BLaER1 treated with 17β-estradiol and CSF1 and Interleukin-3, amounts not matched to agents 10 nM and 100 nM (cell line): ENCODE data around the gene SART3.
A peak's percentile ranks its signal among the peaks of the same experiment; 100 is the strongest.

Experiments used
- H3K27ac ChIP-seq, 11 experiments: shearing (Covaris generic); formaldehyde crosslinking; 2 replicates each; pipeline ENCODE4 v1.8.1; 2022
- H3K27me3 ChIP-seq, 11 experiments: shearing (Covaris generic); formaldehyde crosslinking; 2 replicates each; pipeline ENCODE4 v1.8.1; 2022
- H3K36me3 ChIP-seq, 11 experiments: shearing (Covaris generic); formaldehyde crosslinking; 2 replicates each; pipeline ENCODE4 v1.8.1; 2022
- H3K4me1 ChIP-seq, 10 experiments: shearing (Covaris generic); formaldehyde crosslinking; 2 replicates each; pipeline ENCODE4 v1.8.1; 2022
- H3K4me2 ChIP-seq, 11 experiments: shearing (Covaris generic); formaldehyde crosslinking; 2 replicates each; pipeline ENCODE4 v1.8.1; 2022
- H3K4me3 ChIP-seq, 10 experiments: shearing (Covaris generic); formaldehyde crosslinking; 2 replicates each; pipeline ENCODE4 v1.8.1; 2022
- H3K9ac ChIP-seq, 11 experiments: shearing (Covaris generic); formaldehyde crosslinking; 2 replicates each; pipeline ENCODE4 v1.8.1; 2022
- H3K9me3 ChIP-seq, 11 experiments: shearing (Covaris generic); formaldehyde crosslinking; replicated peaks in 1 of 11; 2 replicates each; pipeline ENCODE4 v1.8.1; 2022
- H4K20me1 ChIP-seq, 11 experiments: shearing (Covaris generic); formaldehyde crosslinking; 2 replicates each; pipeline ENCODE4 v1.8.1; 2022
- Cebpa-rat ChIP-seq, 11 experiments: shearing (Covaris generic); IDR thresholded peaks; 2 replicates each; pipeline ENCODE4 v1.8.1; 2022

SART3 gene

DNA sequence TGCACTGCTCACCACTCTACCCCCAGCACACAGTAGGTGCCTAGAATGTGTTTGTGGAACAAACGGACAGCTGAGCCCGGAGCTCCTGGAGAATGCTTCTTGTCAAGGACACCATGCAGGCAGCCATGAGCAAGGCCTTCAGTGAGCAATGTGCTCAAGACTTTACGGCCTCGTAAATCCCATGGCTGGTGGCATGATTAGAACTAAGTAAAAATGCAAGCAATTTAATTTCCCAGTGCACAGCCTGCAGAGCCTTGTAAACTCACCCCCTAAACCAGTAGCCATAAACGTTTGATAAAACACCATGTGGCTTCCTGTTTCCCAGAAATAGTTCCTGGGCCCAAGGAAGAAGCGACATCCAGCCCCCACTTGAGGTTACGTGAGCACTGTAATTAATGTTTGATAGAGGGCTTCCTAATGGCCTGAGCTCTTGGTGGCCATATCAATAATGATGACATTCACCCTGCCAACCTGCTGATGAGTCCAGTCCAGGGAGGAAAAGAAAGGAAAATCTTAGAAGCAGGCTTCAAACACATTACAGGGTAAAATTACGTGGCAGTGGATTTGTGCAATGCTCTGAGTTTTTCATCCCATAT, 82.3 kb downstream of the SART3 start:
- H3K9me3 ChIP-seq = no peaks in the 10 kb centered on the region
- H3K27ac ChIP-seq = no peak overlapping the region
- H4K20me1 ChIP-seq = no peaks in the 10 kb centered on the region
- no peak for TF ChIP-seq Cebpa-rat (IDR thresholded peaks at IDR 0.05)
- peaks cover 0 to 5% (median 0%) of the 10 kb centered on the region in 10 experiments; a peak in 1 of 20 replicates for H3K4me1 ChIP-seq
- no peaks in the 10 kb centered on the region for H3K27me3 ChIP-seq
- H3K9ac ChIP-seq = no peak overlapping the region
- no peak overlapping the region for H3K4me3 ChIP-seq
- no peaks in the 10 kb centered on the region for H3K36me3 ChIP-seq
- H3K4me2 ChIP-seq = peak overlapping the region in 3 of 11 experiments; percentile 2 to 21 (median 13); a peak in 3 of 22 replicates

DNA sequence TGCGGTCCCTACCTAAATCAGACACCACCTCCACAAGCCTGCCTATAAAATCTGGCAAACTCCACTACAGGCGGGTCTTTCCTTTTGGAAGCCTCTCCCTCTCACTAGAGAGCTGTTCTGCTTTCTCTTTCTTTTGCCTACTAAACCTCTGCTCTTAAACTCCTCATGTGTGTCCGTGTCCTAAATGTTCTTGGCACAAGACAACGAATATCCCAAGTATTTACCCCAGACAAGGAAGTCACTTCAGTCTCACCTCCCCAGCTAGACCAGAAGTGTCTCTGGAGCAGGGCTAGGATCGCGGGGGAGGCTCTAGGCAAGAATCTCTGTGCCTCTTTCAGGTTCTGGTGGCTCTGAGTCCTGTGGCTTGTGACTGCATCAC, 83.1 kb downstream of the SART3 start:
- TF ChIP-seq Cebpa-rat (IDR thresholded peaks at IDR 0.05) = no peak
- H3K4me1 ChIP-seq = peaks cover 0 to 5% (median 0%) of the 10 kb centered on the region in 10 experiments; a peak in 1 of 20 replicates
- no peak overlapping the region for H3K9ac ChIP-seq
- no peaks in the 10 kb centered on the region for H3K27me3 ChIP-seq
- H3K4me3 ChIP-seq = no peak overlapping the region
- H3K36me3 ChIP-seq = no peaks in the 10 kb centered on the region
- H3K27ac ChIP-seq = no peak overlapping the region
- no peaks in the 10 kb centered on the region for H4K20me1 ChIP-seq
- no peaks in the 10 kb centered on the region for H3K9me3 ChIP-seq
- no peak overlapping the region for H3K4me2 ChIP-seq

DNA sequence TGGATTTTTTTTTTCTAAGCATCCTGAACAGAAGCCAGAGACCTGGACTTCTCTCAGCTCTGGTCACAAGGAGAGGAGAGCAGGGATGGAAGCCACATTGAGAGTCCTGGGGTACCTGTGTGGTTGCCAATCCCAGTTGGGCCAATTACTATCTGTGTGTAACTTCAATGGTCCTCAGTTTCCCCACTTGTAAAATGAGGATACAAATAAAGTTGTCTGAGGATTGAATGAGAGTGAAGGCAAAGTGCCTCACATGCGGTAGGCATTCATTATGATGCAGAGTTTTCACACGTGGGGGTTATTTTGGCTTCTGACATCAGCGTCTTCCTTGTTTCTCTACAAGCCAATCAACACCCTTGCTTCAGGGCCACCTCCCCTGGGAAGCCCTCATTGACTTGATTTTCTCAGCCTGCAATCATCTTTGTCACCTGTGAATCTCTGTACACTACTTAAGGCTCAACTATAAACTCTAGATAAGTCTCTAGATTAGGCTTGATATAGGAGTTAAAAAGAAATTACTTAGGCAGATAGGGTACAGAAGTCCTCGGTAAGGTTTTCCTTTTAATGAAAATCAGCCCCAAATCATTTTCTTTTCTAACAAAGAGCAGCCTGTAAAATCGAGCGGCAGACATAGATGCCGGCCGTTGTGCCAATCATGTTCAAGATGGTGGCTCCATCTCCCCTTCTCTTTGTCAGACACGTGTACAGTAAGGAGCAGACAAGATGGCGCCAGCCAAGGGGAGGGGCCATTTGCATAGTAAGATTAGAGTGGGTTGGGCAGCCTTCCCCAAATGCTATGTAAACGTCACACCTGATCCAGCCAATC, 83.7 kb downstream of the SART3 start:
- H3K4me2 ChIP-seq = no peak overlapping the region
- peaks cover 0 to 5% (median 0%) of the 10 kb centered on the region in 10 experiments; a peak in 1 of 20 replicates for H3K4me1 ChIP-seq
- H3K9me3 ChIP-seq = no peaks in the 10 kb centered on the region
- TF ChIP-seq Cebpa-rat (IDR thresholded peaks at IDR 0.05) = no peak
- no peaks in the 10 kb centered on the region for H3K36me3 ChIP-seq
- no peak overlapping the region for H3K9ac ChIP-seq
- H3K27ac ChIP-seq = no peak overlapping the region
- no peaks in the 10 kb centered on the region for H3K27me3 ChIP-seq
- H4K20me1 ChIP-seq = no peaks in the 10 kb centered on the region
- H3K4me3 ChIP-seq = no peak overlapping the region

DNA sequence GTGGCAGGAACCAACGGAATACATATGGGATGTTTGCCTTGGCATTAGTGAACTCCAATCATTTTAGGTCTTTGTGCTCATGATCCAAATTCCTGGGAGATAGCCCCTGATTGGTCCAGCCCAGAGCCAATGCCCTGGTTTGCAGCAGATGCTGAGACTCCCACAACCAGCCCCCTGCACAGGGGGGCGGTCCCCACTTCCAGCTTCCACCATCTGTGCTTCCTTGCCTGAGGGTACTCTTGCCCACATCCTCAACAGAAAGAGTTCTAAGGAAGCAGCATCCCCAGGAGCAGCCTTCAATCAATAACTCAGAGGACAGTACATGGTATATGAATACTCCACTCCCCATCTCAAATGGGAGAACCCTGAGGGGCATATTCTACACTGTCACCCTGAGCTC, 85.6 kb downstream of the SART3 start:
- H3K9me3 ChIP-seq = no peaks in the 10 kb centered on the region
- H3K36me3 ChIP-seq = no peaks in the 10 kb centered on the region
- H3K27me3 ChIP-seq = no peaks in the 10 kb centered on the region
- no peak overlapping the region for H3K9ac ChIP-seq
- H4K20me1 ChIP-seq = no peaks in the 10 kb centered on the region
- no peak overlapping the region for H3K27ac ChIP-seq
- no peak for TF ChIP-seq Cebpa-rat (IDR thresholded peaks at IDR 0.05)
- H3K4me1 ChIP-seq = peaks cover 0 to 5% (median 0%) of the 10 kb centered on the region in 10 experiments; a peak in 1 of 20 replicates
- no peak overlapping the region for H3K4me2 ChIP-seq
- no peak overlapping the region for H3K4me3 ChIP-seq

DNA sequence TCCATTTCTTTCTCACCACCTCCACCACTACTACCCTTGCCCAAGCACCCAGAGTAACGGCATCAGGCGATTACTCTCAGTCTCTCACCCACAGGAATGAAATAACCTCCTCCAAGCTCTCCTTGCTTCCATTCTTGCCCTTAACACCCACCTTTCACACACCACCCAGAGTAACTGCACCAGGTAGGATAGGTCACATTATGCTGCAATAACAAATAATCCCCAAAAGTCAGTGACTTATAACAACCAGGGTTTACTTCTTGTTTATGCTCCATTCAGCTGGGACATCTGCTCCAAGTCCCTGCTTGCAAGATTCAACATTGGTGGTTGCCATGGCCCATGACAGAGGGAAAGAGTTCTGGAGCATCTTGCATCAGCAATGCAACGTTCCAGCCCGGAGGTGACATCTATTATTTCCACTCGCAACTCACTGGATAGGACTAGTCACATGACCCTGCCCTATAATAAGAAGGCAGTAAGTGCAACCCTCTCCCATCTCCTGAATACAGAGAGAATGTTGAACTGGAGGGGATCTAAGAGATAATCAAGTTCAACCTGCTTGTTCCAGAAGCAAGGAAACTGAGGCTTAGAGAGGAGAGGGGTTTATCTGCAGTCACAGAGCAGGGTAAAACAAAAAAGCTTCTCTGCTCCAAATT, 87.4 kb downstream of the SART3 start:
- no peaks in the 10 kb centered on the region for H3K27me3 ChIP-seq
- peaks cover 0 to 1% (median 0%) of the 10 kb centered on the region in 10 experiments; a peak in 1 of 20 replicates for H3K4me1 ChIP-seq
- no peak overlapping the region for H3K27ac ChIP-seq
- H3K9ac ChIP-seq = no peak overlapping the region
- no peaks in the 10 kb centered on the region; a peak in 2 of 22 replicates for H4K20me1 ChIP-seq
- no peaks in the 10 kb centered on the region for H3K36me3 ChIP-seq
- no peaks in the 10 kb centered on the region for H3K9me3 ChIP-seq
- H3K4me2 ChIP-seq = no peak overlapping the region
- H3K4me3 ChIP-seq = no peak overlapping the region
- TF ChIP-seq Cebpa-rat (IDR thresholded peaks at IDR 0.05) = no peak
